HepG2 (cell line): ENCODE results near the gene SALL4. TPM values are rescaled to one million over a fixed set of nuclear protein-coding genes. Genes with fewer than 3 reads are reported as not detected.
A peak's percentile ranks its signal among the peaks of the same experiment; 100 is the strongest.

ENCODE experiments used
- ATAD3A ChIP-seq: sonication (generic); formaldehyde crosslinking; IDR thresholded peaks from 2 replicates; pipeline ENCODE4 v1.4.0; 2020; ENCODE audit warnings: missing genetic modification reagents
- CTCF ChIP-seq: sonication (generic); formaldehyde crosslinking; IDR thresholded peaks from 2 replicates; pipeline ENCODE4 v1.5.0; 2020; ENCODE audit warnings: mild to moderate bottlenecking, missing genetic modification reagents, moderate library complexity
- EP300 ChIP-seq, 3 experiments: sonication (generic) in 1 of 3; formaldehyde crosslinking in 1 of 3; IDR thresholded peaks; 2 replicates each; pipeline versions ENCODE4 v1.5.1 to v1.6.1; 2011 to 2020; ENCODE audit warnings: low read depth in 2 of 3, low read length in 2 of 3, borderline replicate concordance in 1 of 3, improper control_type of control experiment in 1 of 3, mild to moderate bottlenecking in 1 of 3, missing genetic modification reagents in 1 of 3, moderate library complexity in 1 of 3
- EZH2 ChIP-seq: conservative IDR thresholded peaks from 2 replicates; pipeline ENCODE4 v1.6.1; 2012; ENCODE audit warnings: mild to moderate bottlenecking, low read depth, low read length, moderate library complexity
- HDAC1 ChIP-seq: sonication (generic); formaldehyde crosslinking; IDR thresholded peaks from 2 replicates; pipeline ENCODE4 v1.5.1; 2020; ENCODE audit warnings: mild to moderate bottlenecking, missing genetic modification reagents
- MXD4 ChIP-seq: IDR thresholded peaks from 2 replicates; pipeline ENCODE4 v1.6.1; 2016; ENCODE audit warnings: mild to moderate bottlenecking, missing biosample characterization, missing genetic modification reagents
- POLR2G ChIP-seq: fragments of 200-400 bp; formaldehyde crosslinking; IDR thresholded peaks from 2 replicates; pipeline ENCODE4 v1.6.1; 2018; ENCODE audit warnings: mild to moderate bottlenecking, low read depth, low read length, moderate library complexity
- SP4 ChIP-seq: sonication (generic); formaldehyde crosslinking; IDR thresholded peaks from 2 replicates; pipeline ENCODE4 v1.8.1; 2023; ENCODE audit warnings: mild to moderate bottlenecking, missing genetic modification reagents
- TCF7L2 ChIP-seq: IDR thresholded peaks from 2 replicates; pipeline ENCODE4 v1.6.1; 2011; ENCODE audit warnings: mild to moderate bottlenecking, low read depth, low read length, moderate library complexity
- TRIM24 ChIP-seq: sonication (generic); formaldehyde crosslinking; IDR thresholded peaks from 2 replicates; pipeline ENCODE4 v1.8.0; 2022; ENCODE audit warnings: mild to moderate bottlenecking, missing genetic modification reagents
- ZBTB37 ChIP-seq: sonication (generic); formaldehyde crosslinking; IDR thresholded peaks from 2 replicates; pipeline ENCODE4 v1.4.0; 2020; ENCODE audit warnings: mild to moderate bottlenecking, missing genetic modification reagents
- ZNF224 ChIP-seq: sonication (generic); formaldehyde crosslinking; IDR thresholded peaks from 2 replicates; pipeline ENCODE4 v1.5.0; 2020; ENCODE audit warnings: mild to moderate bottlenecking, missing genetic modification reagents
- ZNF280B ChIP-seq: sonication (generic); formaldehyde crosslinking; IDR thresholded peaks from 2 replicates; pipeline ENCODE4 v1.5.0; 2020; ENCODE audit warnings: missing genetic modification reagents, mild to moderate bottlenecking, borderline replicate concordance
- ZNF557 ChIP-seq: sonication (generic); formaldehyde crosslinking; IDR thresholded peaks from 2 replicates; pipeline ENCODE4 v1.4.0; 2020; ENCODE audit warnings: missing genetic modification reagents
- ZNF609 ChIP-seq: sonication (generic); formaldehyde crosslinking; IDR thresholded peaks from 2 replicates; pipeline ENCODE4 v1.4.0; 2020; ENCODE audit warnings: mild to moderate bottlenecking, missing genetic modification reagents, borderline replicate concordance
- ZNF614 ChIP-seq: IDR thresholded peaks from 2 replicates; pipeline ENCODE4 v1.6.1; 2018; ENCODE audit warnings: missing biosample characterization, missing genetic modification reagents, inconsistent platforms, borderline replicate concordance
- ZNF672 ChIP-seq: sonication (generic); formaldehyde crosslinking; IDR thresholded peaks from 2 replicates; pipeline ENCODE4 v1.8.1; 2022; ENCODE audit warnings: missing genetic modification reagents
- ZNF883 ChIP-seq: sonication (generic); formaldehyde crosslinking; IDR thresholded peaks from 2 replicates; pipeline ENCODE4 v1.5.1; 2020; ENCODE audit warnings: mild to moderate bottlenecking, missing genetic modification reagents; ENCODE audit errors: not compliant biosample characterization
- polyA plus RNA-seq, 8 experiments: library from polyadenylated mRNA; depleted of rRNA in 3 of 8; stranded (reverse) in 7 of 8; unstranded in 1 of 8; fragments of >200 nt; fragmentation: Illumina TruSeq in 4 of 8; extraction: Trizol in 4 of 8; gene quantifications; 2 replicates each; pipeline versions ENCODE4 v1.2.1 to v1.2.3, GENCODE V29; 2011 to 2016; ENCODE audit warnings: low read depth in 4 of 8, missing spikeins in 1 of 8, mixed read lengths in 1 of 8; ENCODE audit not compliant: insufficient read depth in 1 of 8
- total RNA-seq, 5 experiments: library from RNA; depleted of rRNA; stranded (reverse); fragments of >200 nt; fragmentation: Illumina TruSeq; extraction: Trizol; gene quantifications; 2 replicates each; pipeline ENCODE4 v1.2.3, GENCODE V29; 2016; ENCODE audit warnings: low read depth in 1 of 5

Gene SALL4
- total and polyA plus RNA-seq, 2 of the 13 experiments (the other 11 are each of a cell fraction or from before 2014, with no cell fraction given): 0.33 to 1.8 TPM

GRCh38 chr20:51768759-51769517 is 33.4 kb downstream of the SALL4 start (continued):
- TF ChIP-seq EP300 (IDR thresholded peaks at IDR 0.05; ENCODE audit: low read depth in 2 of 2, low read length in 2 of 2) (no peak), EP300 (CRISPR knock-in tag; IDR thresholded peaks at IDR 0.05; ENCODE audit: borderline replicate concordance) (no peak), ZNF224 (CRISPR knock-in tag) (no peak), HDAC1 (CRISPR knock-in tag) (peak; percentile 34; the same call in 1 of the 2 replicates), ZNF672 (0 out of 2 replicates have a peak, but pooled peaks have one; percentile 62), ZNF280B (CRISPR knock-in tag) (no peak), POLR2G (no peak), ATAD3A (CRISPR knock-in tag) (no peak), ZNF609 (0 out of 2 replicates have a peak, but pooled peaks have one; percentile 31), EZH2 (no peak; the same call in 1 of the 2 replicates), ZBTB37 (CRISPR knock-in tag) (no peak), ZNF557 (CRISPR knock-in tag) (no peak), ZNF883 (CRISPR knock-in tag) (no peak), TCF7L2 (no peak), TRIM24 (CRISPR knock-in tag) (no peak), CTCF (CRISPR knock-in tag) (no peak), SP4 (CRISPR knock-in tag) (no peak), ZNF614 (CRISPR knock-in tag) (no peak; the same call in 1 of the 2 replicates), MXD4 (CRISPR knock-in tag) (no peak)
